Measurements from ENCODE around the gene CHAD. TPM values are rescaled to one million over a fixed set of nuclear protein-coding genes. Genes with fewer than 3 reads are reported as not detected.

Gene CHAD
- total RNA-seq, 2 experiments from 2014 or later, result not detected

DNA sequence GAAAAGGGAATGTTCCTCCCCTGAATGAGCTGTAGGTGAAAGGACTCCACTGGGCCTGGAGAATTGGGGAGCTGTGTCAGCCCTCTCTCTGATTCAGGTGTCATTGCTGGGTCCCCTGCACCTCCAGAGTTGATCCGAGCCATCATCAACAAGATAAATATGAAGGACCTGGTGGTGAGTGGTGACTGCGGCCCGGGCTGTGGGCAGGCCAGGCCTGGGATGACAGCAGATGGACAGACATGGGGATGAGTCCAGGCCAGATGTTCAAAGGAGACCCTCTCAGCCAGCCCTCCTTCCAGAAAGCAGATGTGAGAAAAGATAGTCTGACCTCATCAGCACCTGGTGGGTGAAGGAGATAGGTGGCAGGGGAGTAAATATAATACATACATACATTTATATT lies 4.6 kb downstream of the CHAD start:
- CTCF ChIA-PET (ENCODE audit: unreplicated experiment), result no interaction called here
- Histone ChIP-seq H2AFZ (ENCODE audit: low read length) (no peak overlapping the region), H3K9me2 (ENCODE audit: insufficient read depth, low read length) (no peaks in the 10 kb centered on the region), H4K20me1 (ENCODE audit: insufficient read depth, low read length) (no peaks in the 10 kb centered on the region), H3K4me2 (ENCODE audit: low read length) (no peak overlapping the region), H3K79me2 (ENCODE audit: insufficient read depth, low read depth, low read length) (no peaks in the 10 kb centered on the region), H3K36me3 (ENCODE audit: insufficient read depth, low read length) (no peaks in the 10 kb centered on the region), H3K4me3 (ENCODE audit: low read depth, low read length, poor library complexity, severe bottlenecking) (no peak overlapping the region), H3K9me3 (ENCODE audit: low read length) (no peaks in the 10 kb centered on the region), H3K4me1 (ENCODE audit: insufficient read depth, low read length, poor library complexity, severe bottlenecking) (peaks cover 3% of the 10 kb centered on the region), H3K27ac (ENCODE audit: low read depth, low read length, poor library complexity, severe bottlenecking) (no peak overlapping the region)
- BruUV-seq (replicated peaks), result no TSS peak
- POLR2A ChIA-PET, result no interaction called here
- TF ChIP-seq, protein P1, sequence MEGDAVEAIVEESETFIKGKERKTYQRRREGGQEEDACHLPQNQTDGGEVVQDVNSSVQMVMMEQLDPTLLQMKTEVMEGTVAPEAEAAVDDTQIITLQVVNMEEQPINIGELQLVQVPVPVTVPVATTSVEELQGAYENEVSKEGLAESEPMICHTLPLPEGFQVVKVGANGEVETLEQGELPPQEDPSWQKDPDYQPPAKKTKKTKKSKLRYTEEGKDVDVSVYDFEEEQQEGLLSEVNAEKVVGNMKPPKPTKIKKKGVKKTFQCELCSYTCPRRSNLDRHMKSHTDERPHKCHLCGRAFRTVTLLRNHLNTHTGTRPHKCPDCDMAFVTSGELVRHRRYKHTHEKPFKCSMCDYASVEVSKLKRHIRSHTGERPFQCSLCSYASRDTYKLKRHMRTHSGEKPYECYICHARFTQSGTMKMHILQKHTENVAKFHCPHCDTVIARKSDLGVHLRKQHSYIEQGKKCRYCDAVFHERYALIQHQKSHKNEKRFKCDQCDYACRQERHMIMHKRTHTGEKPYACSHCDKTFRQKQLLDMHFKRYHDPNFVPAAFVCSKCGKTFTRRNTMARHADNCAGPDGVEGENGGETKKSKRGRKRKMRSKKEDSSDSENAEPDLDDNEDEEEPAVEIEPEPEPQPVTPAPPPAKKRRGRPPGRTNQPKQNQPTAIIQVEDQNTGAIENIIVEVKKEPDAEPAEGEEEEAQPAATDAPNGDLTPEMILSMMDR (conservative IDR thresholded peaks at IDR 0.05; ENCODE audit: low read length), result no peak
- TF ChIP-seq EZH2phosphoT487 (IDR thresholded peaks at IDR 0.05; ENCODE audit: borderline replicate concordance, low read depth, low read length), result no peak
- intact Hi-C loops (cut with micrococcal nuclease; ENCODE audit: unreplicated experiment), result no loop called here
- no peak for DNase-seq (ENCODE audit: low spot score)

DNA sequence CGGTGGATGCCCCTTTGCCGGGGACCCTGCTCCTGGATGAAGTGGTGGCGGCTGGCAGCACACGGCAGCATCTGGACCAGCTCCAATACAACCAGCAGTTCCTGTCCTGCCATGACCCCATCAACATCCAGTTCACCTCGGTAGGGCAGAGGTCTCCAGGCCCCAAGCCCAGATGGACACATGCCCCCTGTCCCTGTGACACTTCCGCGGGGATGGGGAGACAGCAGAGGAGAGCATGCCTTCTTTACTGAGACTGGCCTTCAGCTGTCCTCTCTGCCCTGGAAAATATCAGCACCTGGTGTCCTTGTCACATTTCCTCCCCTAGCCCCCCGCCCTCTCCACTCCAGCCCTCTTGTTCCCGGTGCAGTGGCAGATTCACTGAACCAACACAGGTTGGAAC lies 6.2 kb downstream of the CHAD start:
- Histone ChIP-seq H3K4me2 (ENCODE audit: low read length) (no peak overlapping the region), H3K9me3 (ENCODE audit: low read length) (no peaks in the 10 kb centered on the region), H3K27ac (ENCODE audit: low read depth, low read length, poor library complexity, severe bottlenecking) (no peak overlapping the region), H3K79me2 (ENCODE audit: insufficient read depth, low read depth, low read length) (no peaks in the 10 kb centered on the region), H4K20me1 (ENCODE audit: insufficient read depth, low read length) (no peaks in the 10 kb centered on the region), H3K9me2 (ENCODE audit: insufficient read depth, low read length) (no peaks in the 10 kb centered on the region), H3K4me1 (ENCODE audit: insufficient read depth, low read length, poor library complexity, severe bottlenecking) (peaks cover 3% of the 10 kb centered on the region), H2AFZ (ENCODE audit: low read length) (no peak overlapping the region), H3K4me3 (ENCODE audit: low read depth, low read length, poor library complexity, severe bottlenecking) (no peak overlapping the region), H3K36me3 (ENCODE audit: insufficient read depth, low read length) (no peaks in the 10 kb centered on the region)
- TF ChIP-seq, protein P1 (conservative IDR thresholded peaks at IDR 0.05; ENCODE audit: low read length), result no peak
- TF ChIP-seq EZH2phosphoT487 (IDR thresholded peaks at IDR 0.05; ENCODE audit: borderline replicate concordance, low read depth, low read length), result no peak
- DNase-seq (ENCODE audit: low spot score), result no peak
- no TSS peak for BruUV-seq (replicated peaks)
- intact Hi-C loops (cut with micrococcal nuclease; ENCODE audit: unreplicated experiment), result no loop called here
- POLR2A ChIA-PET, result no interaction called here
- CTCF ChIA-PET (ENCODE audit: unreplicated experiment), result no interaction called here

DNA sequence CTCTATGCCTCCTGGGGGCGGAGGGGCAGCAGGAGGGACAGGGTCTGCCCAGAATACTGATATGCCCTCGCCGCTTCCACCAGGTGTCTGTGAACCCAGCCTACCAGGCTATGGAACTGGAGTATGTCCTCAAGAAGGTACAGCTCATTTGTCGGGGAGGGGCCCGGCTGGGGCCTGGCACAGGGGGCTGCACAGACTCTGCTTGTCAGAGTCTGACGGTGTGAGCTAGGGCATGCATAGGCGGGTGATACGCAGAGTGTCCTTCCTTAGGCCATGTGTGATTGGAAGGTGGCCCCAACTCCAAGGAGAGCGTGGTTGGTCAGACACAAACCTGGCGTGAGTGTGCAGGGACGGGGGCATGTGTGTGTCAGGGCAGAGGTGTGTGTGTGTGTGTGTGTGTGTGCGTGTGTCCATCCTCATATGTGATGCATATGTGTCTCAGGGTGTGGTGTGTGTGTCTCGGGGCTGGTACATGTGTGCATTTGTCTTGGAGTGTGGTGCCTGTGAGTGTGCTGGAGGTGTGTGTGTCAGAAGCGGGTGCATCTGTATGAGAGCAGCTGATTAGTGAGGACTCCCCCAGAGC lies 7.0 kb downstream of the CHAD start:
- BruUV-seq (replicated peaks), result no TSS peak
- Histone ChIP-seq H3K27ac (ENCODE audit: low read depth, low read length, poor library complexity, severe bottlenecking) (no peak overlapping the region), H3K9me3 (ENCODE audit: low read length) (no peaks in the 10 kb centered on the region), H3K79me2 (ENCODE audit: insufficient read depth, low read depth, low read length) (no peaks in the 10 kb centered on the region), H4K20me1 (ENCODE audit: insufficient read depth, low read length) (no peaks in the 10 kb centered on the region), H2AFZ (ENCODE audit: low read length) (no peak overlapping the region), H3K4me2 (ENCODE audit: low read length) (no peak overlapping the region), H3K9me2 (ENCODE audit: insufficient read depth, low read length) (no peaks in the 10 kb centered on the region), H3K4me1 (ENCODE audit: insufficient read depth, low read length, poor library complexity, severe bottlenecking) (peaks cover 3% of the 10 kb centered on the region), H3K4me3 (ENCODE audit: low read depth, low read length, poor library complexity, severe bottlenecking) (no peak overlapping the region), H3K36me3 (ENCODE audit: insufficient read depth, low read length) (no peaks in the 10 kb centered on the region)
- ChIA-PET CTCF (ENCODE audit: unreplicated experiment) (no interaction called here), POLR2A (no interaction called here)
- DNase-seq (ENCODE audit: low spot score), result no peak
- TF ChIP-seq, protein P1 (conservative IDR thresholded peaks at IDR 0.05; ENCODE audit: low read length), result no peak
- TF ChIP-seq EZH2phosphoT487 (IDR thresholded peaks at IDR 0.05; ENCODE audit: borderline replicate concordance, low read depth, low read length), result no peak
- intact Hi-C loops (cut with micrococcal nuclease; ENCODE audit: unreplicated experiment), result no loop called here
